GM21576 (cell line): ENCODE measurements around the gene SCMH1.

Experiments used
- ATAC-seq: cut with Tn5 transposase; IDR thresholded peaks from one replicate; pipeline ENCODE4 v1.9.1; 2021; ENCODE audit warnings: mild to moderate bottlenecking, moderate library complexity; ENCODE audit not compliant: unreplicated experiment

SCMH1 gene

GRCh38 chr1:40980453-40981121 is 261.5 kb downstream of the SCMH1 start:
- peak; percentile 1 for ATAC-seq

GRCh38 chr1:40980068-40980452 is 262.0 kb downstream of the SCMH1 start:
- ATAC-seq: peak; percentile 18

GRCh38 chr1:40979241-40980067 is 262.7 kb downstream of the SCMH1 start, which contains the start of gene CTPS1:
CTPS1 (plus strand) TSS chr1:40979696; CDS start chr1:40983291, 3,595 bp downstream.
- ATAC-seq: peak; percentile 86

- ATAC-seq: no peak
Observed at GRCh38 chr1:40978886-40979240, 263.2 kb downstream of the SCMH1 start.

- ATAC-seq: no peak
Observed at GRCh38 chr1:40977716-40978115, 264.4 kb downstream of the SCMH1 start.
